ENCODE data around the gene TTI1.

- no peak for TF ChIP-seq CTCF (IDR thresholded peaks at IDR 0.05; ENCODE audit: low read length)
- no peak for TF ChIP-seq EZH2 (IDR thresholded peaks at IDR 0.05; ENCODE audit: borderline replicate concordance, low read length)
Measured at GRCh38 chr20:37988306-37988954, 44.8 kb downstream of the TTI1 start.
